UCSD-AML1 (cell line): ENCODE data around the gene AZU1.
"Not testable (repeated sequence)": the region's sequence is repeated elsewhere in the genome, so short reads cannot be mapped to it uniquely, and the experiment has no call there.

Experiments
- DNase-seq: peaks from one replicate; lab custom pipeline; 2025; ENCODE audit not compliant: unreplicated experiment; lab: John Stamatoyannopoulos, UW

Gene AZU1

DNA sequence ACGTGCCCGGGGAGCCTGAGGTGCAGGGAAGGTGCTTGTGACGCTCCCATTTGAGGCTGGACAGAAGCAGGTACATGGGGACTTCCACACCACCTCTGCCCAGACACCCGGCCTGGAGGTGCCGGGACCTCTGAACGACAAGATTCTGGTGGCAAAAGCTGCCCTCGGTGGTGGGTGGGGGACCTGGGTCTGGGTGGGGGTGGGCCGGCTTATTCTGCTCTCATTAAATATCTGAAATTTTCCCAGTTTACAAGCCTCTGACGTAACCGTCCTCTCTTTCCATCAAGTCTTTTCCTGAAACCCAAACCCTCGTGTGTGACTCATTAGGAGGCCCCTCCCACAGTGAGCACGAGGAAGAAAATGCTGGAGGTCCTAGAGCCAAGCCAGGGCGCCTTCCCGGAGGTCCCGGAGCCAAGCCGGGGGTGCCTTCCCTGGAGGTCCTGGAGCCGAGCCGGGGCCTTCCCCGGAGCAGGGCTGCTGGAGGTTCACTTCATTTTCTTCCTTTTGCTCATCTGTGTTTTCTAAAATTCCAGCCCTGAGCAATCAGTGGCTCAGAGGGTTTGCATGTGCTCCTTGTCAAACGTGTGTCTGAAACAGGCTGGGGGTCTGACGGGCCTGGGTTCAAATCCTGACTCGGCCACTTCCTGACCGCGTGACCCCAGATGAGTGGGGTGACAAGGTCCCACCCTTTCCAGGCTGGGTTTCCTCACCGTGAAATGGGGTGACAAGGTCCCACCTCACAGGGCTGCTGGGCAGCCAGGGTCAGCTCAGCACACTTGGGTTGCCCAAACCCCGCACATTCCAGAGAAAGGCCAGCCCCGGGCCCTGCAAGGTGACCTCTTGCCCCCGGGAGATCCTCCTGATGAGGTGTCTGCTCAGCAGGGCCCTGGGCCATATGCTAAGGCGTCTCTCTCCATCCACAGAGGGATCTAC is 41.9 kb downstream of the AZU1 start:
- DNase-seq, result no peak

DNA sequence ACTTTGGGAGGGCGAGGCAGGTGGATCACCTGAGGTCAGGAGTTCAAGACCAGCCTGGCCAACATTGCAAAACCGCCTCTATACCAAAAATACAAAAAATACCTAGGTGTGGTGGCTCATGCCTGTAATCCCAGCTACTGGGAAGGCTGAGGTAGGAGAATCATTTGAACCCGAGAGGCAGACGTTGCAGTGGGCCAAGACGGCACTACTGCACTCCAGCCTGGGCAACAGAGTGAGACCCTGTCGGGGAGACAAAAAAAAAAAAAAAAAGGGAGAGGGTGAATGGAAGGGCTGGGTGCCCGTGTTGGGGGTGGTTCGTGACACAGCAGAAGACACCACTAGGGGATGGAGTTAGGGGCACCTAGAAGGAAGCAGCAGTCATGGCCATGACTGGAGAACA is 42.7 kb downstream of the AZU1 start:
- no peak for DNase-seq

DNA sequence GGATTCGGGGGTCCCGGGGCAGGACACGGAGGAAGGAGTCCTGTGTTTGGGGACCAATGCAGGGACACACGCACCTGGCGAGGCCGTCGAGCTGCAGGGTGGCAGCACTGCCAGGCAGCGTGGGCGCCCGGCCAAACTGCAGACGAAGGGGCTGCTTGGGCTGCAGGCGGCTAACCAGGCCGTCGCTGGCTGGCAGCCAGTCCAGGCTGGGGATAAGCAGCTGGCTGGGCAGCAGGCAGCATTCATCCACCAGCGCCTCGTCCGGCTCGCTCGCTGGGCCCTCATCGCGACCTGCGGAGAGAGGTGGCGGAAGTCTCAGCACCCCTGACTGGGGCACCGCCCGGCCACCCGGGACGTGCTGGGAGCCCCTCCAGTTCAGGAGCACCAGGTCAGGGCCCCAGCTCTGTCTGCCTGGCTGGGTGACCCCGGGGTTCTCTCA is 43.3 kb downstream of the AZU1 start:
- no peak for DNase-seq

DNA sequence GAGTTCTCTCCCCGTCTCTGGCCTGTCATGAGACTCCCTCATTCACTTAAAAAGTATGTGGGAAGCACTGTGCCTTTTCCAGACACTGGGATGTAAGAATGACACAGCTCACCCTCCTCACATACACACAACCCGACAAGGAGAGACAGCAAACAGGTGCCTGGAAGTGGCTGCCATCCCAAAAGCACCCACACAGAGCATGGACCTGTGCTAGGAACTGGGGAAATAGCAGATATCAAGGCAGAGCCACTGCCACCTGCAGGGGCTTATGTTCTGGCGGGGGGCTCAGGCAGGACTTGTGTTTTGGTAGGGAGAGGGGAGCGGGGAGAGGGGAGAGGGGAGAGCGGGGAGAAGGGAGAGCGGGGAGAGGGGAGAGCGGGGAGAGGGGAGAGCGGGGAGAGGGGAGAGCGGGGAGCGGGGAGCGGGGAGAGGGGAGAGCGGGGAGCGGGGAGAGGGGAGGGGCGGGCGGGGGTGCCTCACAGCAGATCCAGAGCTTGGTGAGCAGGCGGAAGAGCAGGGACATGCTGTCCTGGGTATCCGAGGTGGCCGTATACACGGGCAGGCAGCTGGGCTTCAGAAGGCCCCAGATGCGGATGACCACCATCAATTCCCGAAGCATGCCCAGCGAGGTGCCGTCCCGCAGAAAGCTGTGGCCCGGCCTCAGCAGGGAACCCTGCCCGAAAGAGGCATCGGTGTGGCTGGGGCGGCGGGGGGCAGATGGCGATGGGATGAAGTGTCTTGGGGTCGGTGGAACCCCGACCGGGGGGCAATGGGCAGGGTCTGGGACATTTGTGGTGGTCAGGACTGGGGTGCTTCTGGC is 44.0 kb downstream of the AZU1 start:
- no peak for DNase-seq

DNA sequence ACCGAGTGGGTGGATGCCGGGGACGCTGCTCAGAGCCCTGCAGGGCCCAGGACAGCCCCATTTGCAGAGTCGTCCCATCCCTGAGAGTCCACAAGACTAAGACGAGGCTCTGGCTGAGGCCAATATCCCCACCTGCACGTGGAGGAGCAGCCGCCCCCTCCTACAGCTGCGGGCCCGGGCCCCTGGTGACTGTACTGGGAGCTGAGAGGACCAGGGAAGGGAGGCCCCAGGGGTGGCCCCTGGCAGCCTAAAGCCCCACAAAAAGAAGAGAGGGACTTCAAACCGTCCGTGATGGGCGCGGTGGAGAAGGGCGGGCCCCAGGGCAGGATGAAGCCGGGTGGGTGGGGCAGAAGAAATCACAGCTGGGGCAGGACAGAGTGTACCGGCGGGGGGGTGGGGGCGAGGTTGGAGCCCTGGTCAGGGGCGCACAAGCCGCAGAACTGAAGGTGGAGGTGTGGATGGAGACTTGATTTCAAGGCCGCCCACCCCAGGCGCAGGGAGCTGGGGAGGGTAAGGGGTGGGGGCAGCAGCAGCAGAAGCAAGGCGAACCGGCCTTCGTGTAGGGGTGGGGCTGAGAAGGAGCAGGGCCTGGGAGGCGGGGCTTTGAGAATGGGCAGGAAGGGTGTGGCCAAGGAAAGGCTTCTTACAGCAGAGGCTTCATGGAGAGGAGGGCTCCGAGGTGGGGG is 44.8 kb downstream of the AZU1 start:
- peak; percentile 54 for DNase-seq

DNA sequence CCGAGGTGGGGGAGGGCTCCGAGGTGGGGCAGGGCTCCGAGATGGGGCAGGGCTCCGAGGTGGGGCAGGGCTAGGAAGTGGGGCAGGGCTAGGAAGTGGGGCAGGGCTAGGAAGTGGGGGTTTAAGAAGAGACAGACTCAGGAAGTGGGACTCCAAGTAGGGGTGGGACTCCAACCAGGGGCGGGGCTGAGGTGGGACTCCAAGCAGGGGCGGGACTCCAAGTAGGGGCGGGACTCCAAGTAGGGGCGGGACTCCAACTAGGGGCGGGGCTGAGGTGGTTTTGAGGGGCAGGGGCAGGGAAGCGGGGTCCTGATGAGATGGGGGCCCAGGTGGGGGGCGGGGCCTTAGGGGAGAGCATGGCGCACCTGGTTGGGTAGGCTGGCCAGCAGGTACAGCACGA is 45.4 kb downstream of the AZU1 start:
- DNase-seq, result peak; percentile 30

DNA sequence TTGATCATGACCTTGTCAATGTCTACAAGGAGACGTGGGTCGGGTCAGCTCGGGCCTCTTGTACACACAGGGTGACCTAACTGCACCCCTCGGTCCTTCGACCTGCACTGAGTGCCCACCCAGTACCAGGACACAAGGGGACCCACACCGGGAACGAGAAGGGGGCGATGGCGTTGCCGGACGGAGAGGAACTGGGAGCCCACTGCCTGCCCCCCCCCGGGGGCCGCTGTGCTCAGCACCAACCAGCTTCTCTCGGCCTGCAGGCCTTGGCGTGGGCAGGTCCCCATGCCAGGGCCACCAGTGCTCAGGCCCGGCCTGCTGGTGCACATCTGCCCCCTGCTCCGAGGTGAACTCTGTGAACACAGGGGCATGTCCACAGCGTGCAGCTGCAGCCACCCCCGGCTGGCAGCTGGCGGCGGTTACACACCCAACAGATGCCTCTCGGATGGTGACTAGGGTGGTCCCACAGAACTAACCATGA is 46.0 kb downstream of the AZU1 start:
- no peak for DNase-seq

DNA sequence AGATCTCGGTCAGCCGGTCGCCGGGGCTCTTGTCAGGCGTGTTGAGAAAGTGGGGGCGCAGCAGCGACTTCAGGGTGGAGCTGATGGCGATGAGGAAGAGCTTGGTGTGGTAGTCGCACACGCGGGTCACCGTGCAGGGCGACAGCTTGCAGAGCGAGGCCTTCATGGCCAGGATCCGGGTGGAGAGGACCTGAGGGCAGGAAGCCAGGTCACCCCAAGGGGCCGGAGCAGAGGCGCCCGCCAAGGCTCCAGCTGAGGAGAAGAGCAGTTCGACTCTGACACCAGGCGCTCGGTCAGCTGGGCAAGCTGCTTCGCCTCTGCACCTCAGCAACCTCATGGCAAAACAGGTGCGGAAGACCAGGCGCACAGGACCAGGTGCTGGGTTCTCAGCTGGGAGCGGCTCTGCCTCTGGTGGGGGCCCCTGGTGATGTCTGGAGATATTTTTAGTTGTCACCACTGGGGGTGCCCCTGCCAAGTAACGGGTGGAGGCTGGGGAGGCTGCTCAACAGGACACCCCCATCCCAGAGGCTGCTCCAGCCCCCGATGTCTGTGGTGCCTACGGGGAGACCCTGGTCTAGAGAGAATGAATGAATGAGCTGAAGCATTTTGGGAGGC is 47.7 kb downstream of the AZU1 start:
- no peak for DNase-seq

DNA sequence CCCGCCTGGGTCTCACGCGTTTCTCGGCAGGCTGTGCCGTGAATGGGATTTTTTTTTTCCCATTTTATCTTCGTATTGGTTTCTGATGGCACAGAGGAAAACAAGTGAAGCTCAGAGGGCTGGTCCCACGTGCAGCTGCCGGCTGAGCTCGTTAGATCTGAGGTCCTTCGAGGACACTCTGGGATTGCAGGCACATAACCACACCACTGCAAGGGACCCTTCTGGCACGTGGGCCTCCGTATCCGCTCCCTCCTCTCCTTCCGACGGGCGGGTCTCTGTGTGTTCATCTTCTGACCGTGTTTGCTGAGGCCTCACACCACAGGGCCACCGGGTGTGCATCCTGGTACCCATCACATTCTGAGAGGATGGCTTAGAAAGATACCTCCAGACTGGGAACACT is 48.5 kb downstream of the AZU1 start:
- DNase-seq, result no peak

DNA sequence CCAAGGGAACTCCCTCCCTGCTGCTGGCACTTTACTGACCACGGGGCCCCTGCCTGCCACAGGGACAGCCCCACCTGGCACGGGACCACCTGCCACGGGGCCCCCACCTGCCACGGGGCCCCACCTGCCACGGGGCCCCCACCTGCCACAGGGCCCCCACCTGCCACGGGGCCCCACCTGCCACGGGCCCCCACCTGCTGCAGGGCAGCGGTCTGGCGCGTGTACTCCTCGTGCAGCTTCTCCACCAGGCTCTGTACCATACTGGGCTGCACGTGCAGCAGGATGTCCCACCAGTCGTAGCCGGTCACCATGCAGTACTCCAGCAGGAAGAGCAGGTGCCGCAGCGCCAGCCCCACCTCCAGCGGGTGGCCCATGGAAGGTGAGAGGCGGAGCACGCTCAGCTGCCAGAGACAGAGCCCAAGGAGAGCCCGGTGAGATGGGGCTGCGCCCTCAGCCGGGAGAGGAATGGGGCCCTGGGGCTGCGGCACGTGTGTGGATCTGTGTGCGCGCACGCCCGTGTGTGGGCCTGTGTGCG is 49.2 kb downstream of the AZU1 start:
- no peak for DNase-seq

DNA sequence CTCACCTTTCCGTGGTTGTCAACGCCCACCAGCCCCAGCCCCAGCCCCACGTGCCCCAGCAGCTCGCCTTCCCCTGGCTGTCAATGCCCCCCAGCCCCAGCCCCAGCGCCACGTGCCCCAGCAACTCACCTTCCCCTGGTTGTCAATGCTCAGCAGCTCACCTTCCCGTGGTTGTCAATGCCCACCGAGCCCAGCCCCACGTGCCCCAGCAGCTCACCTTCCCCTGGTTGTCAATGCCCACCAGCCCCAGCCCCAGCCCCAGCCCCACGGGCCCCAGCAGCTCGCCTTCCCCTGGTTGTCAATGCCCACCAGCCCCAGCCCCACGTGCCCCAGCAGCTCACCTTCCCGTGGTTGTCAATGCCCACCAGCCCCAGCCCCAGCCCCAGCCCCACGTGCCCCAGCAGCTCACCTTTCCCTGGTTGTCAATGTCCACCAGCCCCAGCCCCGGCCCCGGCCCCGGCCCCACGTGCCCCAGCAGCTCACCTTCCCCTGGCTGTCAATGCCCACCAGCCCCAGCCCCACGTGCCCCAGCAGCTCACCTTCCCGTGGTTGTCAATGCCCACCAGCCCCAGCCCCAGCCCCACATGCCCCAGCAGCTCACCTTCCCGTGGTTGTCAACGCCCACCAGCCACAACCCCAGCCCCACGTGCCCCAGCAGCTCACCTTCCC is 50.5 kb downstream of the AZU1 start:
- DNase-seq, result not testable (repeated sequence)

DNA sequence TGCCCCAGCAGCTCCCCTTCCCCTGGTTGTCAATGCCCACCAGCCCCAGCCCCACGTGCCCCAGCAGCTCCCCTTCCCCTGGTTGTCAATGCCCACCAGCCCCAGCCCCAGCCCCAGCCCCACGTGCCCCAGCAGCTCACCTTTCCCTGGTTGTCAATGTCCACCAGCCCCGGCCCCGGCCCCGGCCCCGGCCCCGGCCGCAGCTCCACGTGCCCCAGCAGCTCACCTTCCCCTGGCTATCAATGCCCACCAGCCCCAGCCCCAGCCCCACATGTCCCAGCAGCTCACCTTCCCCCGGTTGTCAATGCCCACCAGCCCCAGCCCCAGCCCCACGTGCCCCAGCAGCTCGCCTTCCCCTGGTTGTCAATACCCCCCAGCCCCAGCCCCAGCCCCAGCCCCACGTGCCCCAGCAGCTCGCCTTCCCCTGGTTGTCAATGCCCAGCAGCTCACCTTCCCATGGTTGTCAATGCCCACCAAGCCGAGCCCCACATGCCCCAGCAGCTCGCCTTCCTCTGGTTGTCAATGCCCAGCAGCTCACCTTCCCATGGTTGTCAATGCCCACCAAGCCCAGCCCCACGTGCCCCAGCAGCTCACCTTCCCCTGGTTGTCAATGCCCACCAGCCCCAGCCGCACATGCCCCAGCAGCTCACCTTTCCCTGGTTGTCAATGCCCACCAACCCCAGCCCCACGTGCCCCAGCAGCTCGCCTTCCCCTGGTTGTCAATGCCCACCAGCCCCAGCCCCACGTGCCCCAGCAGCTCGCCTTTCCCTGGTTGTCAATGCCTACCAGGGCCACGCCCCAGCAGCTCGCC is 51.3 kb downstream of the AZU1 start:
- not testable (repeated sequence) for DNase-seq

DNA sequence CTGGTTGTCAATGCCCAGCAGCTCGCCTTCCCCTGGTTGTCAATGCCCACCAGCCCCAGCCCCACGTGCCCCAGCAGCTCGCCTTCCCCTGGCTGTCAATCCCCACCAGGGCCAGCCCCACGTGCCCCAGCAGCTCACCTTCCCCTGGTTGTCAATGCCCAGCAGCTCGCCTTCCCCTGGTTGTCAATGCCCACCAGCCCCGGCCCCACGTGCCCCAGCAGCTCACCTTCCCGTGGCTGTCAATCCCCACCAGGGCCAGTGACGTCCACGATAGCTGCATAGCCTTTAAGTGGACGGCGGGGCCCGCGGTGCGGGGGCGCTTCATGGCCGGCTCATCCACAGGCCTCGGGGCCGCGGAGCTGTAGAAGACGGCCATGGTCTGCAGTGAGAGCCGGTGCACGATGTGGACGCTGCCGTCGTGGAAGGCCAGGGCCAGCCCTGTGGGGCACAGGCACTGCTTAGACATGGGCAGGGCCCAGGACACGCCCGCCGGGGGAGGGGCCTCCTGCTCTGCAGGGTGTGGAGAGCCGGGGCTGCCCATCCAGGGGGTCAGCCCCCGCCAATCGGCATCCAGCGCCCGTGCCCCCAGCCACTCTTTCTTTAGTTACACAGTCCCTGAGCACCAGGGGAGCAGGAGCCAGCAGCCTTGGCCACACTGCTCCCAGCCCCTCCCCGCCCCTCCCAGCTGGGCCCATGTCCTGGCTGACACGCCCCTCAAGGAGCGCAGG is 52.2 kb downstream of the AZU1 start:
- no peak for DNase-seq
